Endothelial cell of umbilical vein (primary cell): ENCODE measurements around the gene BCL11A. TPM values are rescaled to one million over a fixed set of nuclear protein-coding genes. Genes with fewer than 3 reads are reported as not detected.

ENCODE experiments used
- polyA plus RNA-seq, 4 experiments: library from polyadenylated mRNA; depleted of rRNA in 3 of 4; stranded (reverse) in 3 of 4; unstranded in 1 of 4; fragments of >200 nt; gene quantifications; 2 replicates each; pipeline versions ENCODE4 v1.2.1 to v1.2.3, GENCODE V29; 2011 to 2012; ENCODE audit warnings: missing spikeins in 1 of 4
- total RNA-seq: library from RNA; stranded (reverse); gene quantifications from 2 replicates; pipeline ENCODE4 v1.2.3, GENCODE V29; 2021

The BCL11A gene
- total and polyA plus RNA-seq, 2 donors (not counting 3 experiments of a cell fraction or from before 2014, with no cell fraction given), result 0.12 to 0.88 TPM

Other genes with a start within 250 kb of the BCL11A start
- 14.9 TPM in 2 replicates for gene PAPOLG, start 202.6 kb upstream of the BCL11A start, total RNA-seq
- gene PAPOLG, start 202.6 kb upstream of the BCL11A start, polyA plus RNA-seq, result 3.8 and 4.2 TPM in 2 replicates